ENCODE measurements around the gene KLHDC4. TPM values are rescaled to one million over a fixed set of nuclear protein-coding genes. Genes with fewer than 3 reads are reported as not detected.

Gene KLHDC4
- total and polyA plus RNA-seq, 2 experiments from 2014 or later, result 23.0 to 41.1 TPM

GRCh38 chr16:87742781-87743490 lies 22.9 kb downstream of the KLHDC4 start (continued):
- TF ChIP-seq ETS1 (IDR thresholded peaks at IDR 0.05) (no peak), EZH2 (IDR thresholded peaks at IDR 0.05; ENCODE audit: low read depth, unreplicated experiment) (no peak)

- no peak overlapping the region for H3K4me2 ChIP-seq
- no peaks in the 10 kb centered on the region for H3K4me1 Mint-ChIP-seq
- no peaks in the 10 kb centered on the region for H3K27me3 Mint-ChIP-seq (ENCODE audit: insufficient read depth, low read depth, poor library complexity)
- no peak overlapping the region for H3K27ac Mint-ChIP-seq
- H3K9me2 ChIP-seq (ENCODE audit: insufficient read depth), result no peaks in the 10 kb centered on the region
- peaks cover 38% of the 10 kb centered on the region for H4K20me1 ChIP-seq (replicated peaks; ENCODE audit: insufficient read depth)
- TF ChIP-seq NANOG (IDR thresholded peaks at IDR 0.05; ENCODE audit: borderline replicate concordance) (no peak), JUNB (IDR thresholded peaks at IDR 0.05; ENCODE audit: unreplicated experiment) (no peak), CREB1 (CRISPR knock-in tag; IDR thresholded peaks at IDR 0.05; ENCODE audit: low read depth) (no peak), REST (IDR thresholded peaks at IDR 0.05; ENCODE audit: unreplicated experiment) (no peak), STAT1 (IDR thresholded peaks at IDR 0.05; ENCODE audit: unreplicated experiment) (no peak), EZH2phosphoT487 (IDR thresholded peaks at IDR 0.05; ENCODE audit: unreplicated experiment) (no peak), POLR2AphosphoS5 (IDR thresholded peaks at IDR 0.05; ENCODE audit: low read depth) (no peak), EZH2 (IDR thresholded peaks at IDR 0.05; ENCODE audit: low read depth, unreplicated experiment) (no peak), ETS1 (IDR thresholded peaks at IDR 0.05) (no peak), CTCF (conservative IDR thresholded peaks at IDR 0.05; ENCODE audit: low read depth in 2 of 2) (no peak)
- no peak overlapping the region for H3K27ac ChIP-seq (ENCODE audit: low read depth)
- H3K27me3 ChIP-seq (ENCODE audit: insufficient read depth), result no peaks in the 10 kb centered on the region
- DNase-seq (ENCODE audit: low spot score) (no peak), ATAC-seq (no peak)
- no peaks in the 10 kb centered on the region for H3F3A ChIP-seq (replicated peaks; ENCODE audit: low read depth)
- H2AFZ ChIP-seq, result no peak overlapping the region
- H3K4me3 ChIP-seq, result no peak overlapping the region
- H3K9me3 Mint-ChIP-seq, result 0 out of 3 replicates have a peak, but pooled peaks cover 3% of the 10 kb centered on the region
- no peaks in the 10 kb centered on the region for H3K4me1 ChIP-seq (ENCODE audit: insufficient read depth)
- H3K4me3 Mint-ChIP-seq, result no peak overlapping the region
- peaks cover 12% of the 10 kb centered on the region; the same call in 1 of the 2 replicates for H3K36me3 ChIP-seq (ENCODE audit: insufficient read depth)
- peaks cover 71% of the 10 kb centered on the region for H3K79me2 ChIP-seq (replicated peaks; ENCODE audit: insufficient read depth)
- peaks cover 56% of the 10 kb centered on the region for H3K36me3 Mint-ChIP-seq (ENCODE audit: low read depth)
These were observed 23.9 kb downstream of the KLHDC4 start for GRCh38 chr16:87741700-87742415.

Measured in GM23338 (cell line).